Liver (tissue), 9 donors: ENCODE results near the gene DPPA5. TPM values are rescaled to one million over a fixed set of nuclear protein-coding genes. Genes with fewer than 3 reads are reported as not detected.

Source experiments
- DNase-seq: peaks from one replicate; pipeline ENCODE4 v3.0.0-alpha.2; 2017; ENCODE audit warnings: low spot score
- H3K27ac ChIP-seq, 2 donors: one replicate each; pipeline ENCODE4 v1.7.0; 2013; ENCODE audit warnings: inconsistent platforms in 2 of 2, low read length in 2 of 2, control low read depth in 1 of 2, low read depth in 1 of 2, mild to moderate bottlenecking in 1 of 2
- H3K27me3 ChIP-seq, 4 donors: one replicate each; pipeline versions ENCODE4 v1.6.1 to v1.7.0; 2013; ENCODE audit warnings: low read length in 3 of 4, inconsistent platforms in 1 of 4, mild to moderate bottlenecking in 1 of 4, moderate library complexity in 1 of 4; ENCODE audit not compliant: control insufficient read depth in 4 of 4, insufficient read depth in 4 of 4
- H3K36me3 ChIP-seq, 4 donors: one replicate each; pipeline versions ENCODE4 v1.6.1 to v1.7.0; 2013; ENCODE audit warnings: low read length in 3 of 4, mild to moderate bottlenecking in 3 of 4, low read depth in 1 of 4, moderate library complexity in 1 of 4; ENCODE audit not compliant: control insufficient read depth in 4 of 4, insufficient read depth in 3 of 4
- H3K4me1 ChIP-seq, 4 donors: one replicate each; pipeline versions ENCODE4 v1.6.1 to v1.7.0; 2013; ENCODE audit warnings: low read length in 3 of 4, mild to moderate bottlenecking in 3 of 4, moderate library complexity in 1 of 4; ENCODE audit not compliant: control insufficient read depth in 4 of 4, insufficient read depth in 4 of 4
- H3K4me3 ChIP-seq, 3 donors: one replicate each; pipeline versions ENCODE4 v1.6.1 to v1.7.0; 2013; ENCODE audit warnings: low read length in 3 of 3, control low read depth in 1 of 3, low read depth in 1 of 3, mild to moderate bottlenecking in 1 of 3
- H3K9ac ChIP-seq, 2 donors: one replicate each; pipeline ENCODE4 v1.7.0; 2013; ENCODE audit warnings: low read length in 2 of 2, mild to moderate bottlenecking in 2 of 2, moderate library complexity in 2 of 2, control low read depth in 1 of 2, low read depth in 1 of 2
- H3K9me3 ChIP-seq, 4 donors: one replicate each; pipeline versions ENCODE4 v1.6.1 to v1.7.0; 2013; ENCODE audit warnings: low read length in 3 of 4; ENCODE audit not compliant: control insufficient read depth in 4 of 4
- CTCF ChIP-seq: fragments of 150-350 bp; IDR thresholded peaks from 2 replicates; pipeline ENCODE4 v1.5.1; 2017; ENCODE audit warnings: improper control_type of control experiment, low read depth, low read length; ENCODE audit not compliant: missing input control
- EGR1 ChIP-seq, 2 donors: IDR thresholded peaks; 2 replicates each; pipeline ENCODE4 v1.6.1; 2016 to 2018; ENCODE audit warnings: antibody characterized with exemption in 2 of 2, low read depth in 2 of 2
- FOXA1 ChIP-seq: IDR thresholded peaks from 2 replicates; pipeline ENCODE4 v1.6.1; 2016; ENCODE audit warnings: antibody characterized with exemption
- FOXA2 ChIP-seq: IDR thresholded peaks from 2 replicates; pipeline ENCODE4 v1.6.1; 2016; ENCODE audit warnings: antibody characterized with exemption
- GABPA ChIP-seq, 2 donors: IDR thresholded peaks in 1 of 2; conservative IDR thresholded peaks in 1 of 2; 2 replicates each; pipeline ENCODE4 v1.6.1; 2016; ENCODE audit warnings: antibody characterized with exemption in 2 of 2, mild to moderate bottlenecking in 1 of 2, moderate library complexity in 1 of 2
- HNF4A ChIP-seq, 2 donors: conservative IDR thresholded peaks; 2 replicates each; pipeline ENCODE4 v1.6.1; 2016; ENCODE audit warnings: antibody characterized with exemption in 2 of 2, mild to moderate bottlenecking in 2 of 2
- HNF4G ChIP-seq: IDR thresholded peaks from 2 replicates; pipeline ENCODE4 v1.6.1; 2016; ENCODE audit warnings: antibody characterized with exemption
- JUND ChIP-seq, 2 donors: IDR thresholded peaks; 2 replicates each; pipeline ENCODE4 v1.6.1; 2016; ENCODE audit warnings: antibody characterized with exemption in 2 of 2
- MAX ChIP-seq: IDR thresholded peaks from 2 replicates; pipeline ENCODE4 v1.6.1; 2016; ENCODE audit warnings: antibody characterized with exemption
- NR2F2 ChIP-seq: IDR thresholded peaks from 2 replicates; pipeline ENCODE4 v1.6.1; 2016; ENCODE audit warnings: antibody characterized with exemption
- RAD21 ChIP-seq, 2 donors: IDR thresholded peaks; 2 replicates each; pipeline ENCODE4 v1.6.1; 2016; ENCODE audit warnings: antibody characterized with exemption in 2 of 2, mild to moderate bottlenecking in 2 of 2
- REST ChIP-seq: IDR thresholded peaks from 2 replicates; pipeline ENCODE4 v1.6.1; 2016; ENCODE audit warnings: antibody characterized with exemption, mild to moderate bottlenecking
- RXRA ChIP-seq, 2 donors: IDR thresholded peaks; 2 replicates each; pipeline ENCODE4 v1.6.1; 2017 to 2018; ENCODE audit warnings: antibody characterized with exemption in 2 of 2, mild to moderate bottlenecking in 1 of 2
- TAF1 ChIP-seq: conservative IDR thresholded peaks from 2 replicates; pipeline ENCODE4 v1.6.1; 2016; ENCODE audit warnings: antibody characterized with exemption, mild to moderate bottlenecking
- YY1 ChIP-seq: IDR thresholded peaks from 2 replicates; pipeline ENCODE4 v1.6.1; 2016; ENCODE audit warnings: antibody characterized with exemption, mild to moderate bottlenecking
- ZBTB33 ChIP-seq: IDR thresholded peaks from 2 replicates; pipeline ENCODE4 v1.6.1; 2016; ENCODE audit warnings: antibody characterized with exemption
- WGBS: extraction: QIAGEN DNeasy Blood & Tissue Kit; methylation state at CpG from one replicate; pipeline ENCODE4 v1.1.7; 2013; 5-methylcytosine and 5-hydroxymethylcytosine counted together
- polyA plus RNA-seq, 2 donors: library from polyadenylated mRNA; stranded (reverse) in 1 of 2; unstranded in 1 of 2; fragments of 200-250 nt in 1 of 2; fragments of >200 nt in 1 of 2; fragmentation: Nextera tagmentation in 1 of 2; extraction: Ambion mirVana in 1 of 2; gene quantifications; one replicate each; pipeline versions ENCODE4 v1.2.1 to v1.2.3, GENCODE V29; 2013 to 2015
- total RNA-seq, 2 donors: library from RNA; depleted of rRNA; stranded (reverse); fragments of >200 nt; gene quantifications; one replicate each; pipeline ENCODE4 v1.2.3, GENCODE V29; 2014
- TF ChIP-seq, protein P1 (sequence below): IDR thresholded peaks from 2 replicates; pipeline ENCODE4 v1.6.1; 2016; ENCODE audit warnings: antibody characterized with exemption
- donor health status: healthy.
- donor health status: healthy.
- donor health status: healthy.
- donor health status: healthy.
- donor health status: healthy.

The DPPA5 gene
- total and polyA plus RNA-seq, 4 donors, result not detected

GRCh38 chr6:73395875-73396274, 41.8 kb upstream of the DPPA5 start:
- Histone ChIP-seq H3K36me3 (no peaks in the 10 kb centered on the region), H3K9ac (no peak overlapping the region), H3K4me1 (no peaks in the 10 kb centered on the region), H3K27ac (no peak overlapping the region), H3K4me3 (no peak overlapping the region), H3K9me3 (peaks cover 0 to 3% (median 0%) of the 10 kb centered on the region in 4 donors), H3K27me3 (no peaks in the 10 kb centered on the region)
- TF ChIP-seq FOXA1 (no peak), NR2F2 (no peak), GABPA (IDR thresholded peaks at IDR 0.05 in 1 of 2, conservative IDR thresholded peaks at IDR 0.05 in 1 of 2) (no peak), TAF1 (no peak), RAD21 (IDR thresholded peaks at IDR 0.05) (no peak), EGR1 (IDR thresholded peaks at IDR 0.05; ENCODE audit: low read depth in 2 of 2) (no peak), JUND (IDR thresholded peaks at IDR 0.05) (no peak), CTCF (no peak), MAX (no peak), YY1 (no peak), RXRA (IDR thresholded peaks at IDR 0.05) (no peak), FOXA2 (no peak)
- DNase-seq, result no peak
- WGBS, result 96% methylated on average over 10 of the region's 10 CpGs

DNA sequence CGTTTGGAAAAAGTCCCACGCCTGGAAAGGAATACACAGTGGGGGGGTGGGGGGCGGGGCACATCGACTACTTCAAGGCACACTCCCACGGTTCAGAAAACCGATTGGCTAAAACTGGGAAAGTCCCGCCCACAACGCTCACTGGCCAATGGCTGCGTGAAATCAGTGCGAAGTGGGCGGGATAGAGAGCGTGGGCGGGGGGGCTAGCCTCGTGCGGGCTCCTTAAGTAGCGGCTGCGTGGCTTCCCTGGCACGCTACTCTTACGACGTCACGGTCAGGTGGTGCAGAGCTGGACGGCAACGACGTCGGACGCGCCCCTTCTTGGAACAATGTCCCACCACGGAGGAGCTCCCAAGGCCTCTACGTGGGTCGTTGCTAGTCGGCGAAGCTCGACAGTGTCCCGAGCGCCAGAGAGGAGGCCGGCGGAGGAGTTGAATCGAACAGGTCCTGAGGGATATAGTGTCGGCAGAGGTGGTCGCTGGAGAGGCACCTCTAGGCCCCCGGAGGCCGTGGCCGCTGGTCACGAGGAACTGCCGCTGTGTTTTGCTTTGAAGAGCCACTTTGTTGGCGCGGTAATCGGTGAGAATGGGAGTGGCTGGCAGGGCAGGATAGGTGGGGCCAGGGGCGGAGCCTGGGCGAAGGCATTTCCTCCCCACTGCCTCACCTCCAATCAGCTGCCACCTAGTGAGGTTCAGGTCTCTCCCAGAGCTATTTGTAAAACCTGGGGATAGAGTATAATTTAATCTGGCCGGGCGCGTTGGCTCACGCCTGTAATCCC, 40.7 kb upstream of the DPPA5 start, which contains the start of gene DDX43:
Gene DDX43, plus strand, starts transcription at position 252 of the 778 bp plus-strand sequence. Its CDS starts 78 bp downstream, at position 330.
- Histone ChIP-seq H3K36me3 (no peaks in the 10 kb centered on the region), H3K9ac (no peak within 1 kb of the TSS), H3K4me1 (no peaks in the 10 kb centered on the region), H3K27me3 (no peaks in the 10 kb centered on the region), H3K9me3 (peaks cover 0 to 3% (median 0%) of the 10 kb centered on the region in 4 donors), H3K4me3 (peak within 1 kb of the TSS; percentile 22 to 40 (median 26)), H3K27ac (no peak within 1 kb of the TSS)
- TF ChIP-seq JUND (IDR thresholded peaks at IDR 0.05) (no peak), FOXA1 (no peak), GABPA (IDR thresholded peaks at IDR 0.05 in 1 of 2, conservative IDR thresholded peaks at IDR 0.05 in 1 of 2) (no peak), REST (no peak), RXRA (IDR thresholded peaks at IDR 0.05) (no peak), HNF4A (conservative IDR thresholded peaks at IDR 0.05) (no peak), EGR1 (IDR thresholded peaks at IDR 0.05; ENCODE audit: low read depth in 2 of 2) (no peak), ZBTB33 (no peak), HNF4G (no peak), NR2F2 (no peak)
- TF ChIP-seq, protein P1, sequence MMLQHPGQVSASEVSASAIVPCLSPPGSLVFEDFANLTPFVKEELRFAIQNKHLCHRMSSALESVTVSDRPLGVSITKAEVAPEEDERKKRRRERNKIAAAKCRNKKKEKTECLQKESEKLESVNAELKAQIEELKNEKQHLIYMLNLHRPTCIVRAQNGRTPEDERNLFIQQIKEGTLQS, result no peak
- peak; percentile 36 for DNase-seq
- 71% methylated on average over 54 of the region's 54 CpGs for WGBS
